Endodermal cell (in vitro differentiated cells): ENCODE data around the gene SNAPC2. TPM values are rescaled to one million over a fixed set of nuclear protein-coding genes. Genes with fewer than 3 reads are reported as not detected.

Experiments used
- DNase-seq: peaks from one replicate; pipeline ENCODE4 v3.0.0-alpha.2; 2017
- H3K27ac ChIP-seq: 2 replicates; pipeline ENCODE4 v1.5.1; 2013; ENCODE audit warnings: mild to moderate bottlenecking, low read depth, low read length, moderate library complexity
- H3K27me3 ChIP-seq: 2 replicates; pipeline ENCODE4 v1.6.1; 2013; ENCODE audit warnings: mild to moderate bottlenecking, low read length, moderate library complexity; ENCODE audit not compliant: insufficient read depth, control insufficient read depth, poor library complexity, severe bottlenecking
- H3K36me3 ChIP-seq: 2 replicates; pipeline ENCODE4 v1.7.0; 2013; ENCODE audit warnings: mild to moderate bottlenecking, low read length, moderate library complexity; ENCODE audit not compliant: control insufficient read depth, insufficient read depth
- H3K4me1 ChIP-seq: one replicate; pipeline ENCODE4 v1.7.0; 2013; ENCODE audit warnings: low read length; ENCODE audit not compliant: control insufficient read depth, insufficient read depth
- H3K4me3 ChIP-seq: 2 replicates; pipeline ENCODE4 v1.5.1; 2013; ENCODE audit warnings: mild to moderate bottlenecking, low read length, moderate library complexity
- H3K9ac ChIP-seq: 2 replicates; pipeline ENCODE4 v1.6.1; 2013; ENCODE audit warnings: mild to moderate bottlenecking, low read length, moderate library complexity; ENCODE audit not compliant: poor library complexity, severe bottlenecking; ENCODE audit errors: extremely low read depth
- H3K9me3 ChIP-seq: 2 replicates; pipeline ENCODE4 v1.6.1; 2013; ENCODE audit warnings: mild to moderate bottlenecking, low read length, moderate library complexity; ENCODE audit not compliant: control insufficient read depth
- H3K27ac Mint-ChIP-seq: 2 replicates; pipeline ENCODE4 v1.8.0; 2020; ENCODE audit warnings: mixed read lengths
- H3K27me3 Mint-ChIP-seq: 2 replicates; pipeline ENCODE4 v1.8.0; 2021; ENCODE audit warnings: mild to moderate bottlenecking, mixed read lengths; ENCODE audit not compliant: insufficient read depth
- H3K36me3 Mint-ChIP-seq: 2 replicates; pipeline ENCODE4 v1.8.0; 2020; ENCODE audit warnings: low read depth, mixed read lengths
- H3K4me1 Mint-ChIP-seq: 2 replicates; pipeline ENCODE4 v1.8.0; 2020; ENCODE audit warnings: mixed read lengths
- H3K4me3 Mint-ChIP-seq: 2 replicates; pipeline ENCODE4 v1.8.0; 2020; ENCODE audit warnings: mild to moderate bottlenecking, moderate library complexity, mixed read lengths
- H3K9me3 Mint-ChIP-seq: 2 replicates; pipeline ENCODE4 v1.8.0; 2020; ENCODE audit warnings: mild to moderate bottlenecking, mixed read lengths
- CTCF ChIP-seq: fragments of 200-600 bp; sonication (generic); conservative IDR thresholded peaks from 2 replicates; pipeline ENCODE4 v1.5.0; 2021; ENCODE audit warnings: antibody characterized with exemption, mild to moderate bottlenecking
- WGBS, 2 experiments: methylation state at CpG; one replicate each; pipeline versions ENCODE4 v1.1.5 to v1.1.7; 2013; ENCODE audit warnings: missing lambda C conversion rate in 2 of 2, mixed read lengths in 1 of 2; ENCODE audit not compliant: insufficient coverage in 1 of 2, insufficient read length in 1 of 2; 5-methylcytosine and 5-hydroxymethylcytosine counted together
- total RNA-seq, 2 donors: library from RNA; stranded (reverse); fragmentation: NEBNext Ultra II Directional in 1 of 2; extraction: Animal tissue kit (Norgen Biotek cat#: 25700) in 1 of 2; gene quantifications; 2 replicates in 1 of 2; 3 replicates in 1 of 2; pipeline ENCODE4 v1.2.1, GENCODE V29; 2021

The SNAPC2 gene
- total RNA-seq, 2 donors from 2014 or later = 11.9 to 14.2 TPM

- Mint-ChIP-seq H3K27ac (peak within 1 kb of the TSS; percentile 91), H3K4me1 (peaks cover 11% of the 10 kb centered on the region), H3K36me3 (peaks cover 11% of the 10 kb centered on the region), H3K9me3 (no peaks in the 10 kb centered on the region), H3K27me3 (no peaks in the 10 kb centered on the region), H3K4me3 (peak within 1 kb of the TSS; percentile 81)
- 0 to 1% methylated on average over 37 to 89 of the region's 89 CpGs for WGBS, 2 experiments
- Histone ChIP-seq H3K4me1 (no peaks in the 10 kb centered on the region), H3K4me3 (peak within 1 kb of the TSS; percentile 91), H3K27me3 (no peaks in the 10 kb centered on the region), H3K36me3 (peaks cover 15% of the 10 kb centered on the region), H3K9ac (peak within 1 kb of the TSS; percentile 82), H3K27ac (peak within 1 kb of the TSS; percentile 80), H3K9me3 (no peaks in the 10 kb centered on the region)
- DNase-seq = peak; percentile 100
- peak; percentile 68 for TF ChIP-seq CTCF
These were observed 16.7 kb upstream of the SNAPC2 start, which contains the start of gene MAP2K7 for GRCh38 chr19:7903244-7904073. Gene MAP2K7, plus strand, starts transcription at chr19:7903877. Its CDS starts 68 bp downstream, at chr19:7903945.

- Mint-ChIP-seq H3K4me3 (peak overlapping the region; percentile 81), H3K4me1 (peaks cover 11% of the 10 kb centered on the region), H3K27ac (peak overlapping the region; percentile 91), H3K36me3 (peaks cover 7% of the 10 kb centered on the region), H3K27me3 (no peaks in the 10 kb centered on the region), H3K9me3 (no peaks in the 10 kb centered on the region)
- no peak overlapping the region for H3K27ac ChIP-seq
- peak; percentile 74 for DNase-seq
- no peak for TF ChIP-seq CTCF
- no peaks in the 10 kb centered on the region for H3K9me3 ChIP-seq
- no peaks in the 10 kb centered on the region for H3K27me3 ChIP-seq
- H3K4me1 ChIP-seq = no peaks in the 10 kb centered on the region
- H3K4me3 ChIP-seq = peak overlapping the region; percentile 91
- H3K9ac ChIP-seq = peak overlapping the region; percentile 66
- H3K36me3 ChIP-seq = peaks cover 15% of the 10 kb centered on the region
- 14 to 30% methylated on average over 12 to 58 of the region's 68 CpGs for WGBS, 2 experiments
These were observed 15.8 kb upstream of the SNAPC2 start for GRCh38 chr19:7904074-7905020.

GRCh38 chr19:7905268-7905667 lies 14.9 kb upstream of the SNAPC2 start:
- Mint-ChIP-seq H3K9me3 (no peaks in the 10 kb centered on the region), H3K27me3 (no peaks in the 10 kb centered on the region), H3K27ac (peak overlapping the region; percentile 12), H3K4me3 (peak overlapping the region; percentile 81), H3K36me3 (peaks cover 4% of the 10 kb centered on the region), H3K4me1 (peaks cover 11% of the 10 kb centered on the region)
- H3K9me3 ChIP-seq = no peaks in the 10 kb centered on the region
- H3K4me3 ChIP-seq = peak overlapping the region; percentile 91
- H3K27ac ChIP-seq = no peak overlapping the region
- WGBS, 2 experiments = 61 to 83% methylated on average over 5 to 10 of the region's 10 CpGs
- DNase-seq = no peak
- no peaks in the 10 kb centered on the region for H3K4me1 ChIP-seq
- peaks cover 17% of the 10 kb centered on the region for H3K36me3 ChIP-seq
- no peaks in the 10 kb centered on the region for H3K27me3 ChIP-seq
- TF ChIP-seq CTCF = no peak
- no peak overlapping the region for H3K9ac ChIP-seq
